ENCODE measurements around the gene TAS1R3. TPM values are rescaled to one million over a fixed set of nuclear protein-coding genes. Genes with fewer than 3 reads are reported as not detected.

TAS1R3 gene
- total RNA-seq, 4 donors from 2014 or later, result 0.38 to 1.4 (median 0.79) TPM

DNA sequence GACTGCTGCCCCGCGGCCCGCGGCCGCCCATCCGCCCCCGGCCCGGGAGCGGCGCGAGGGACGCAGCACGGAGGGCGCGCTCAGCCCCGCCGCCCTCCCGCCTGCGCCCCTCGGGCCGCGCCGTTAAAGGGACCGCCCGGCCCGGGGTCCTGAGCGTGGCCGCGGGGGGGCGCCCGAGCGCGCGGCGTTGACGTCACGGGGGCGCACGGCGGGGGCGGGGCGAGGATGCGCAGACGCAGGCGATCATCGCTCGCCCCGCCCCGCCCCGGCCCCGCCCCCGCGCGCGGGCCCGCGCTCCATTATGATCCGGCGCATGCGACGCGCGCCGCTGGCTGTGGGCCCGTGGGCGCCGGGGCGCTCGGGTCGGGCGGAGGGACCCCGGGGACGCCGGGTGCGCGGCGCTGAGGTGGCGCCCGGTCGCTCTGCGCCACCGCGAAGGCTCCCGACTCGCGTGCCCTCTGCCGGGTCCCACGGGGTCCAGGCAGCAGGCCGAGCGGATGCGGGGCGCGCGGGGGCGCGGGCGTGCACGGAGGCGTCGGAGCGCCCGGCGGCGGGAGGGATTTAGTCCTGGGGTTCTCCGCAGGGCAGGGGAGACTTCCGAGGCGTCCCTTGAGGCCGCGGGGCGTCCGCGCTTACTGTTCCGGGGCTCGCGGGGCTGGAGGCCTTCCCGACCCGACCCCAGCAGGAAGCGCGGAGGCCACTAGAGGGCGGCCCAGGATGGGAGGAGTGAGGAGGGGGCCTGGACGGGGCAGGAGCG, 18.4 kb downstream of the TAS1R3 start, which contains the start of gene DVL1:
Gene DVL1 (minus strand): TSS at position 163 of the 757 bp plus-strand sequence. CDS start 353 bp downstream, outside the sequence.
- intact Hi-C loops (cut with DNase I; ENCODE audit: low total_unique reads), result no loop called here
- H3K4me3 ChIP-seq (ENCODE audit: low read depth, poor library complexity, severe bottlenecking), result peak within 1 kb of the TSS; percentile 56
- 0 to 2% methylated on average over 9 to 14 of the region's 122 CpGs for WGBS, 2 donors
- no peak for DNase-seq (ENCODE audit: low spot score in 2 of 2)
- TF ChIP-seq CTCF (IDR thresholded peaks at IDR 0.05) (peak in 1 of 3 donors; percentile 28), POLR2A (IDR thresholded peaks at IDR 0.05) (no peak)

DNA sequence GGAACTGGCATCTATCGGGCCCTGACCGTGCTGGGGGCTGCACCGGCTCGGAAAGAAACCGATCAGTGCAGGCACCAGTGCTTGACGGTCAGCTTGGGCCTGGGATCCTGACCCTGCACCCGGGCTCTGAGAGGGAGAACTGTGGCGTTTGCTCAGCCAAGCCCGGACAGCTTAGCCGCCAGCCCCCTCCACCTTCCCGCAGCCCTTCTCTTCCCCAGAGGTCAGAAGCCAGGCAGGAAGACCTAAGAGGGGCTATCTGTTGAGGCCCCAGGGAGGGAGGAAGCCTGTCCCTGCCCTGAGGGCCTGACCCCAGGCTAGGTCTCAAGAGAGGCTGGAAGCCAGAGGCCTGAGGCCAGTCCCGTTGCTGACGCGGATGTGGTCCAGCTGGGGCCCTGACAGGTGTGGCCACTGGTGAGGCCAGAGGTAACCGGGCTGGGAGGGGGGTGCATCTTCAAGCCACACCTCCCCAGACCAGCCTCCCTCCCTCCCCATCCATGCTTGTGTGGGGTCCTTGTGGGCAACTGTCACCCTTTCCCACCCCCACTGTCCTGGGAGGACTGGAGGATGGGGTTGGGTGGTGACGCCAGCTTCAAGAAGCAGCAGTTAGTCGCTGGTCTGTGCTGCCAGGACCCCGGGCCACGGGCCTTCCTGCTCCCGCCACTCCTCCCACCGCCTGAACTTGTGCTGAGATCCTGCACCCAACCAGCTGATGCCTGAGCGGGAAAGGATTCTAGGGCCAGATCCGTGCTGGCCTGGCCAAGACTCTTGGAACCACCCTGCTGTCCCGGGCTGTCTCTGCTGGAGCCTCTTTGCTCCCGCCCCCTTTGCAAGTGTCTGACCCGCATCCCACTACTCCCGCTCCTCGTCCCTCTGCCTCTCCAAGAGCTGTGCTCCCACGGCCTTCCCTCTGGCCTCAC, 20.7 kb downstream of the TAS1R3 start:
- no peak overlapping the region for H3K4me3 ChIP-seq (ENCODE audit: low read depth, poor library complexity, severe bottlenecking)
- 41 to 47% methylated on average over 26 to 28 of the region's 29 CpGs for WGBS, 2 donors
- TF ChIP-seq CTCF (IDR thresholded peaks at IDR 0.05), result no peak
- no peak for TF ChIP-seq POLR2A (IDR thresholded peaks at IDR 0.05)
- intact Hi-C loops (cut with DNase I; ENCODE audit: low total_unique reads), result no loop called here
- peak in 1 of 2 donors; percentile 93 for DNase-seq (ENCODE audit: low spot score in 2 of 2)

DNA sequence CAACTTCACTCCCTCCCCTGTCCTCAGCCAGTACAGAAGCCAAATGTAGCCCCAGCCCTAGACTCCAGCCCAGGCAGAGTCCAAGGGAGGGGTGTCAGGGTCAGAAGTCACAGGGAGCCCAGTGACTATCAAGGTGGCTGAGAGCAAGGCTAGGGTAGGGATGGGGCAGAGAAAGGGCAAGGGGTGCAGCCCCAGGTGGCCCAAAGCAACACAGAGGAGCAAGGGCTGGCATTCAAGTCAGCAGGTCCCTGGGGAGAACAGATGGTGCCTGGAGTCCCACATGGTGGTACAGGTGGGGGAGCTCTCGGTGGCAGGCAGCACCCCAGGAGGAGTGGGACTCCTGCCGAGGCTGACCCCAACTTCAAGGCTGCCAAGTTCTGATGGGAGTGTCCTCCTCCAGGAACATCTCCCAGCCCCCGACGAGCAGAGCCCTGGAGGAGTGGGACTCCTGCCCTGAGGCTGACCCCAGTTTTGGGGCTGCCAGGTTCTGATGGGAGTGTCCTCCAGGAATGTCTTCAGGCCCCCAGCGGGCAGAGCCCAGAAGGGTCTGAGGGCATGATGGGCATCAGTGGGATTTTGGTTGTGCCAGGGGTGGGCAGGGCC, 21.8 kb downstream of the TAS1R3 start:
- no peak for DNase-seq (ENCODE audit: low spot score in 2 of 2)

DNA sequence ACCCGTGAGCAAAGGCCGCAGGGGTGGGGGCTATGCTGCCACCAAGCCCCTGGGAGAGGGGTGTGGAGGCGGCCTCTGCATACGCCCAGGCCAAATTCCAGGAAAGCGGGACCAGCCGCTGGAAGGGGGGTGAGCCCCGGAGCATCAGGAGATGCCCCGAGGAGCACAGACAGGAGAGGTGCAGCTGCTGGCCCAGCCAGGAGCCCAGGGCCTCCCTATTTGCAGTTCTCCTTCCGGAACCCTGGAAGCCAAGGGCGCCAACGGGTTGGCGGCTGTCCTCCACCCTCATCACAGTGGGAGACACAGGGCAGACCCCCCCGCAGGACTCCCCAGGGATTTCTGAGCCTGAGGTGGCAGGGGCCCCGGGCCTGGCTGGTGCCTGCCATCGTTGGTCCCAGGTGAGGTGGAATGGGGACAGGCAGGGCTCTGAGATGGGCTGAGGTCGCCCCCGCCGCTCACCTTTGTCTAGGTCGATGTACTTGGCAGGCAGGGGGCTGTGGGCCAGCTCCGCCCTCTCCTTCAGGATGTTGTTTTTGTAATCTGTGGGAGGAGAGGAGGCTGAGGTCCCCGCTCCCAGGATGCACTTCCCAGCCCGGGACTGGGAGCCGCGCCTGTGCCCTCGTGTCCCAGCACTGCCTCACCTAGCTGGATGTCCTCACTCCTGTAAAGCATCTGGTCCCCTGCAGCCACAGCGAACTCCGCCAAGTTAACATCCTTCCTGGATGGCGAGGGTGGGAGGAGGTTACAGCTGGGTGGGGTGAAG, 22.5 kb downstream of the TAS1R3 start:
- 23 to 33% methylated on average over 23 to 28 of the region's 28 CpGs for WGBS, 2 donors
- H3K4me3 ChIP-seq (ENCODE audit: low read depth, poor library complexity, severe bottlenecking), result no peak overlapping the region
- intact Hi-C loops (cut with DNase I; ENCODE audit: low total_unique reads), result no loop called here
- no peak for DNase-seq (ENCODE audit: low spot score in 2 of 2)
- TF ChIP-seq CTCF (IDR thresholded peaks at IDR 0.05), result no peak
- no peak for TF ChIP-seq POLR2A (IDR thresholded peaks at IDR 0.05)

More for the DNA sequence above, 21.8 kb downstream of the TAS1R3 start:
- intact Hi-C loops (cut with DNase I; ENCODE audit: low total_unique reads), result no loop called here
- TF ChIP-seq CTCF (IDR thresholded peaks at IDR 0.05), result no peak
- no peak for TF ChIP-seq POLR2A (IDR thresholded peaks at IDR 0.05)
- no peak overlapping the region for H3K4me3 ChIP-seq (ENCODE audit: low read depth, poor library complexity, severe bottlenecking)
- 0 to 20% methylated on average over 3 to 4 of the region's 5 CpGs for WGBS, 2 donors

All from lower leg skin (tissue), 4 donors.